OCI-LY7 (cell line): Measurements from ENCODE around the gene ADRB1. TPM values are rescaled to one million over a fixed set of nuclear protein-coding genes. Genes with fewer than 3 reads are reported as not detected.

Source experiments
- BruUV-seq: library from RNA; stranded (reverse); fragments of 400-500 nt; replicated peaks from 2 replicates; lab custom pipeline; 2021; lab: Mats Ljungman, UMichigan
- CTCF ChIA-PET: fragments of 300-600 bp; sonication (Branson Sonifier 250); formaldehyde crosslinking; loops from one replicate; lab custom pipeline; 2022; ENCODE audit warnings: antibody characterized with exemption; ENCODE audit not compliant: unreplicated experiment; lab: Charles Lee
- POLR2A ChIA-PET: fragments of 300-600 bp; sonication (Branson Sonifier 250); formaldehyde crosslinking; loops from one replicate; lab custom pipeline; 2022; ENCODE audit warnings: antibody characterized with exemption; lab: Charles Lee
- DNase-seq: peaks from one replicate; pipeline ENCODE4 v3.0.0-alpha.2; 2015; ENCODE audit warnings: low spot score
- H2AFZ ChIP-seq: fragments of 200-600 bp; sonication (generic), shearing (Covaris generic); 2 replicates; pipeline ENCODE4 v1.6.1; 2014; ENCODE audit warnings: mild to moderate bottlenecking, antibody characterized with exemption, low read length, moderate library complexity
- H3K27ac ChIP-seq: fragments of 200-600 bp; sonication (generic); 2 replicates; pipeline ENCODE4 v1.5.1; 2014; ENCODE audit warnings: mixed run types, low read depth, mild to moderate bottlenecking, moderate library complexity, low read length, inconsistent platforms; ENCODE audit not compliant: poor library complexity, severe bottlenecking
- H3K36me3 ChIP-seq: fragments of 200-600 bp; sonication (generic); 2 replicates; pipeline ENCODE4 v1.6.1; 2014; ENCODE audit warnings: mild to moderate bottlenecking, antibody characterized with exemption, low read length, moderate library complexity, mixed read lengths; ENCODE audit not compliant: insufficient read depth
- H3K4me1 ChIP-seq: fragments of 200-600 bp; sonication (generic); 2 replicates; pipeline ENCODE4 v1.5.1; 2014; ENCODE audit warnings: mild to moderate bottlenecking, low read length; ENCODE audit not compliant: insufficient read depth, poor library complexity, severe bottlenecking
- H3K4me2 ChIP-seq: fragments of 200-600 bp; sonication (generic); 2 replicates; pipeline ENCODE4 v1.6.1; 2014; ENCODE audit warnings: mild to moderate bottlenecking, low read length
- H3K4me3 ChIP-seq: fragments of 200-600 bp; sonication (generic); 2 replicates; pipeline ENCODE4 v1.5.1; 2014; ENCODE audit warnings: mild to moderate bottlenecking, low read depth, low read length; ENCODE audit not compliant: poor library complexity, severe bottlenecking
- H3K79me2 ChIP-seq: fragments of 200-600 bp; sonication (generic); 2 replicates; pipeline ENCODE4 v1.6.1; 2016; ENCODE audit warnings: low read depth, mild to moderate bottlenecking, low read length, moderate library complexity, mixed read lengths; ENCODE audit not compliant: insufficient read depth
- H3K9me2 ChIP-seq: fragments of 200-600 bp; sonication (generic); 2 replicates; pipeline ENCODE4 v1.6.1; 2016; ENCODE audit warnings: mild to moderate bottlenecking, low read length, mixed read lengths; ENCODE audit not compliant: insufficient read depth
- H3K9me3 ChIP-seq: fragments of 200-600 bp; sonication (generic); 2 replicates; pipeline ENCODE4 v1.6.1; 2014; ENCODE audit warnings: mild to moderate bottlenecking, mixed run types, low read length, mixed read lengths
- H4K20me1 ChIP-seq: fragments of 200-600 bp; sonication (generic); 2 replicates; pipeline ENCODE4 v1.6.1; 2014; ENCODE audit warnings: mild to moderate bottlenecking, antibody characterized with exemption, low read length, moderate library complexity, mixed read lengths; ENCODE audit not compliant: insufficient read depth
- CTCF ChIP-seq: fragments of 200-600 bp; sonication (generic); conservative IDR thresholded peaks from 2 replicates; pipeline ENCODE4 v1.5.1; 2014; ENCODE audit warnings: mild to moderate bottlenecking, antibody characterized with exemption, low read length, moderate library complexity, mixed read lengths
- EZH2phosphoT487 ChIP-seq: fragments of 200-600 bp; sonication (generic); IDR thresholded peaks from 2 replicates; pipeline ENCODE4 v1.6.1; 2018; ENCODE audit warnings: low read depth, borderline replicate concordance, mild to moderate bottlenecking, mixed run types, antibody characterized with exemption, low read length, moderate library complexity, mixed read lengths
- intact Hi-C: fragments of 100-400 bp; cut with micrococcal nuclease; formaldehyde crosslinking; loops from one replicate; pipeline ENCODE4 v1.10.0; 2022; ENCODE audit not compliant: unreplicated experiment
- total RNA-seq, 2 experiments: library from RNA; depleted of rRNA in 1 of 2; stranded (reverse); fragments of >200 nt in 1 of 2; shearing (Covaris generic) in 1 of 2; gene quantifications; 2 replicates each; pipeline ENCODE4 v1.2.3, GENCODE V29; 2014 to 2022

Gene ADRB1
- total RNA-seq, 2 experiments from 2014 or later: 1.3 to 2.0 TPM

GRCh38 chr10:114017873-114018272 lies 25.8 kb upstream of the ADRB1 start:
- Histone ChIP-seq H4K20me1 (no peaks in the 10 kb centered on the region), H3K9me2 (no peaks in the 10 kb centered on the region), H2AFZ (peak overlapping the region; percentile 8; the same call in 1 of the 2 replicates), H3K36me3 (no peaks in the 10 kb centered on the region), H3K4me3 (no peak overlapping the region), H3K79me2 (no peaks in the 10 kb centered on the region), H3K4me1 (peaks cover 13% of the 10 kb centered on the region), H3K9me3 (peaks cover 15% of the 10 kb centered on the region; the same call in 1 of the 2 replicates), H3K27ac (no peak overlapping the region), H3K4me2 (peak overlapping the region; percentile 5)
- ChIA-PET CTCF (no interaction called here), POLR2A (interaction anchor here (0.6 to 1.3 kb wide), 8 partner anchors 14 to 301 kb away, joined by 3 to 5 read pairs (median 3); no protein-coding TSS in a partner anchor)
- no peak for TF ChIP-seq CTCF
- TF ChIP-seq EZH2phosphoT487: no peak
- peak; percentile 51 for DNase-seq
- BruUV-seq: no TSS peak
- intact Hi-C loops: no loop called here

GRCh38 chr10:114019226-114019625 lies 24.4 kb upstream of the ADRB1 start:
- Histone ChIP-seq H3K4me1 (peaks cover 19% of the 10 kb centered on the region), H3K4me3 (no peak overlapping the region), H3K4me2 (no peak overlapping the region), H3K9me3 (peaks cover 15% of the 10 kb centered on the region; the same call in 1 of the 2 replicates), H3K9me2 (no peaks in the 10 kb centered on the region), H4K20me1 (no peaks in the 10 kb centered on the region), H3K79me2 (no peaks in the 10 kb centered on the region), H3K27ac (no peak overlapping the region), H2AFZ (no peak overlapping the region), H3K36me3 (no peaks in the 10 kb centered on the region)
- intact Hi-C loops: no loop called here
- POLR2A ChIA-PET: interaction anchor here (0.7 kb wide), 1 partner anchor 481 kb away, joined by 3 read pairs; no protein-coding TSS in a partner anchor
- no peak for TF ChIP-seq CTCF
- TF ChIP-seq EZH2phosphoT487: no peak
- CTCF ChIA-PET: no interaction called here
- no TSS peak for BruUV-seq
- DNase-seq: no peak

- Histone ChIP-seq H3K27ac (no peak overlapping the region), H3K79me2 (no peaks in the 10 kb centered on the region), H3K4me3 (no peak overlapping the region), H3K9me2 (no peaks in the 10 kb centered on the region), H2AFZ (no peak overlapping the region), H3K4me1 (peaks cover 38% of the 10 kb centered on the region), H3K4me2 (no peak overlapping the region), H3K36me3 (no peaks in the 10 kb centered on the region), H4K20me1 (no peaks in the 10 kb centered on the region), H3K9me3 (peaks cover 1% of the 10 kb centered on the region; the same call in 1 of the 2 replicates)
- no peak for TF ChIP-seq CTCF
- TF ChIP-seq EZH2phosphoT487: no peak
- no TSS peak for BruUV-seq
- intact Hi-C loops: no loop called here
- DNase-seq: no peak
- POLR2A ChIA-PET: interaction anchor here (1.3 to 1.4 kb wide), 2 partner anchors 8 to 36 kb away, joined by 4 read pairs; no protein-coding TSS in a partner anchor
- CTCF ChIA-PET: no interaction called here
Observed at GRCh38 chr10:114021154-114021553, 22.5 kb upstream of the ADRB1 start.
